Mucosa of rectum (tissue), 2 donors: Measurements from ENCODE around the gene GATAD2A.
A peak's percentile ranks its signal among the peaks of the same experiment; 100 is the strongest.
"Not testable (repeated sequence)": the region's sequence is repeated elsewhere in the genome, so short reads cannot be mapped to it uniquely, and the experiment has no call there.

Source experiments
- H3K27ac ChIP-seq, 2 donors: one replicate each; pipeline ENCODE4 v1.7.0; 2013; ENCODE audit warnings: inconsistent platforms in 2 of 2, low read depth in 2 of 2, low read length in 2 of 2
- H3K27me3 ChIP-seq, 2 donors: one replicate each; pipeline ENCODE4 v1.7.0; 2013; ENCODE audit warnings: low read length in 2 of 2; ENCODE audit not compliant: control insufficient read depth in 2 of 2, insufficient read depth in 2 of 2
- H3K36me3 ChIP-seq, 2 donors: one replicate each; pipeline ENCODE4 v1.7.0; 2013; ENCODE audit warnings: low read length in 2 of 2; ENCODE audit not compliant: control insufficient read depth in 2 of 2, insufficient read depth in 2 of 2
- H3K4me1 ChIP-seq, 2 donors: one replicate each; pipeline ENCODE4 v1.7.0; 2013; ENCODE audit warnings: low read length in 2 of 2, mild to moderate bottlenecking in 1 of 2; ENCODE audit not compliant: control insufficient read depth in 2 of 2, insufficient read depth in 2 of 2
- H3K4me3 ChIP-seq, 2 donors: one replicate each; pipeline ENCODE4 v1.7.0; 2013; ENCODE audit warnings: low read length in 2 of 2
- H3K9ac ChIP-seq, 2 donors: one replicate each; pipeline ENCODE4 v1.7.0; 2013; ENCODE audit warnings: low read length in 2 of 2, low read depth in 1 of 2, mild to moderate bottlenecking in 1 of 2
- H3K9me3 ChIP-seq, 2 donors: one replicate each; pipeline ENCODE4 v1.7.0; 2013; ENCODE audit warnings: low read length in 2 of 2; ENCODE audit not compliant: control insufficient read depth in 2 of 2
- donor health status: healthy.
- donor health status: Normal muscosa, but diverticular disease.

Gene GATAD2A

GRCh38 chr19:19445911-19446361 lies 40.5 kb downstream of the GATAD2A start:
- Histone ChIP-seq H3K4me3 (no peak overlapping the region), H3K4me1 (peaks cover 15 to 22% of the 10 kb centered on the region in 2 donors)

DNA sequence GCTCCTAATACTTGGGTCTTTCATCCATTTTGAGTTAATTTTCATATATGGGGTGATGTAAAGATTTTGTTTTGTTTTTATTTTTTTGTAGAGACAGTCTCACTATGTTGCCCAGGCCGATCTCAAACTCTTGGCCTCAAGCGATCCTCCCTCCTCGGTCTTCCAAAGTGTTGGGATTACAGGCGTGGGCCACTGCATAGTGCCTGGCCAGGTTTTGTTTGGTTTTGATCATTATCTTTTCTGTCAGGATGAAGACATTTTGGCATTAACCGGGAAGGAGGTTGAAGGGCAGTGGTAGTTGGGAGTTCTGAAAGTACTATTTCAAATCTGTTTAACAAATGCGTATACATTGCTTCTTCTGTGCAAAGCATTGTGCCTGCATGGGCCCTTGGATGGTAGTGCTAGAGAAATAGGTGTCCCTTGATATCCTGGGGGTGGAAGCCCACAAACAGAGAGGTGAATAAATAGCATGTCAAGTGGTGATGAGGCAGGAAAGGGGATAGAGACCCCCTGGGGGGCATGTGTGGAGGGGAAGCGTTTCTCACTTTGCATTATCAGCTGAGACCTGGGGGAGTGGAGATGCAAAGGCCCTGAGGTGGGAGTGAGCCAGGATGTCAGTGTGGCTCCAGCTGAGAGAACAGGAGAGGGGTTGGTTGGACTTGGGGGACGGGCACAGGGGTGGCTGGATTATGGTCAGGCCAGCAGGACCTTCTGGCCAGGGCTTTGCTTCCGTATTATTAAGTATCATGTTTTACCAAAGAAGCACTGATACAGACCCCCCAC lies 41.4 kb downstream of the GATAD2A start:
- Histone ChIP-seq H3K36me3 (no peaks in the 10 kb centered on the region), H3K27ac (no peak overlapping the region), H3K4me1 (peaks cover 21 to 26% of the 10 kb centered on the region in 2 donors), H3K27me3 (no peaks in the 10 kb centered on the region), H3K9ac (no peak overlapping the region), H3K9me3 (no peaks in the 10 kb centered on the region), H3K4me3 (no peak overlapping the region)

More at GRCh38 chr19:19445911-19446361, 40.5 kb downstream of the GATAD2A start:
- Histone ChIP-seq H3K9ac (no peak overlapping the region), H3K27ac (no peak overlapping the region), H3K9me3 (no peaks in the 10 kb centered on the region), H3K27me3 (no peaks in the 10 kb centered on the region), H3K36me3 (no peaks in the 10 kb centered on the region)

DNA sequence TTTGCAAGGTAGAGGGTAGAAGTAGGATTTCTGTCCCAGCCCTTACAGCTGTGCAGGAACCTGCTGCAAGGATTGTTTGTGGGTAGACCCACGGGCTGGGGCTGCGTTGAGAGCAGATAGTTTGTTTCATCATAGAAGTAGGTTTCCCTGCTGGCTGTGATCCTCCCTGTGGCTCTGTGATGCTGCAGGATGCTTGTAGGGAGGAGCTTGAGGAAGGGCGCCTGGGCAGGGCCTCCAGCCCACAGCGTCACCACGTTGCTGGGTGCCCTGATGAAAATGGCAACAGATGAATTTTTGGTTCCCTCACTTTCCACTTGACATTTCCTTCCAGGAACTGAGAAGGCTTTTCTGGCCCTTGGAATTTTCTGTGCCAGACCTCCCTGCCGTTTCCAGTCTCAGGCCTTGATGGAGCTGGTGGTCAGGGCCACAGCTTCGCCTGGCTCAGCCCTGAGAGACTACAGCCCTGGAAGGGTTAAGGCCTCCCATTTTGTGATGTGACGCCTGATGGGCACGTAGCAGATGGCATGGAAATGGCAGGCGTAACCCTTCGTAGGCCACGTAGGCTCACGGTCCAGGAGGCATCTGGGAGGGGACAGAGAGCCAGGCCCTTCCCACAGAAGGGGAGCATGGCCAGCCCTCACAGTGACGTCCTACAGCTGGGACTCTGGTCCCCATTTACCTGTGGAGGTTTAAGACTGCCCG lies 42.2 kb downstream of the GATAD2A start:
- Histone ChIP-seq H3K4me1 (peaks cover 30% of the 10 kb centered on the region in 2 donors), H3K27ac (no peak overlapping the region), H3K9ac (no peak overlapping the region)

DNA sequence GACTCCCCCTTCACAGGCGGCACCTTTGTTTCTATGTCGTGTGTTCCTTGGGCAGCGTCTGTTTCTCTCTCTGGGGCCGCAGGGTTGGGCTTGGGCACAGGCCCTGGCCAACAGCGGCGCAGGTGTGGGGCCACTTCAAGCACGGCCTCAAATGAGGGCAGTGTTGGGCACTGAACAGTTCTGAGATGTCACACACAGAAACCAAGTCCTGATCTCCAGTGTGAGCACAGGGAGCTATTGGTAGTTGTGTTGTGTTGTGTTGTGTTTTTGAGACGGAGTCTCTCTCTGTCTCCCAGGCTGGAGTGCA lies 42.7 kb downstream of the GATAD2A start:
- H3K27ac ChIP-seq: no peak overlapping the region
- H3K9me3 ChIP-seq: no peaks in the 10 kb centered on the region
- peaks cover 34% of the 10 kb centered on the region in 2 donors for H3K4me1 ChIP-seq

More for the DNA sequence above, 42.2 kb downstream of the GATAD2A start:
- no peaks in the 10 kb centered on the region for H3K27me3 ChIP-seq
- no peak overlapping the region for H3K4me3 ChIP-seq
- H3K9me3 ChIP-seq: no peaks in the 10 kb centered on the region
- no peaks in the 10 kb centered on the region for H3K36me3 ChIP-seq

GRCh38 chr19:19451429-19452242 lies 46.2 kb downstream of the GATAD2A start:
- Histone ChIP-seq H3K36me3 (no peaks in the 10 kb centered on the region), H3K9me3 (no peaks in the 10 kb centered on the region), H3K4me3 (no peak overlapping the region), H3K4me1 (peaks cover 21 to 25% of the 10 kb centered on the region in 2 donors), H3K9ac (no peak overlapping the region), H3K27me3 (no peaks in the 10 kb centered on the region), H3K27ac (peak overlapping the region; percentile 82 to 92)

More for the DNA sequence above, 42.7 kb downstream of the GATAD2A start:
- H3K36me3 ChIP-seq: no peaks in the 10 kb centered on the region
- no peak overlapping the region for H3K9ac ChIP-seq
- H3K4me3 ChIP-seq: no peak overlapping the region
- H3K27me3 ChIP-seq: no peaks in the 10 kb centered on the region

DNA sequence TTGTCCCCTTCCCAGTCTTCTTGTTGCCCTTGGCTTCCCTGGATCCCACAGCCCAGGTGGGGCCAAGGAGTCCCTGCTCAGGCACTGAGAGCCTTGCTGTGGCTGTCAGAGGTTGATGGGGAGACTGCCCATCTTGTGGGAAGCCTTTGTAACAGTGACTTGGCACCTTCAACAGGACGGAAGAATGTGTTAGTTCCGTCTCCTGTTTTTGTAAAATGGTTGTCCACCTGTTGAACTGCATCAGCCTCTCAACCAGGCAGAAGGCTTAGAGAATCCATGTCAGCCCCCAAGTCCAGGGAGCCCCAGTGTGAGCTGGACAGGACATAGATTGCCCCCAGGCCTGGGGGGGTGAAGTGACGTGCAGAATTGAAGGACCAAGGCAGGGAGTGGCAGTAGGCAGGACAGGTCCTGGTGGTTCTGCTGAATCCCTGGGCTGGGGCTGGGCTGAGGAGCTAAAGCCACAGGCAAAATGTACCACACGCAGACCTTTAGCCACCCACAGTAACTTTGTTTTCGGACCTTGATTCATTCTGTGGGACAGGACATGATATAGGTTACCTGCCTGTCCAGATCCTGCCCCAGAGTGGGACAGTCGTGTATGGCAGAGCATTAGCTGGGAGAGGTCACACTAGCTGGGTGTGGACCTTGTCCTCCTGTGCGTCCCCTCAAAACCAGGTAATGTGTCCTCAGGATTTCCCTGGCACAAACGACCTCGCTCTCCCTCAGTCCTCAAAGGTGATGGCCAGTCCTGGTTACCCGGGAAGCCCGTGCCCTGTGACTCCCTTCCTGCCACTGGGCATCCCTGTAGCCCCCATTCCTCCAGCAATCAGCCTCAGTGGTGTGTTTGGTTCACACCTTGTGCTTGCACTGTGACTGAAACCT lies 47.0 kb downstream of the GATAD2A start:
- Histone ChIP-seq H3K4me3 (peak overlapping the region; percentile 54 to 65), H3K9me3 (no peaks in the 10 kb centered on the region), H3K4me1 (peaks cover 21 to 22% of the 10 kb centered on the region in 2 donors), H3K27me3 (no peaks in the 10 kb centered on the region), H3K27ac (peak overlapping the region; percentile 82 to 92), H3K9ac (peak overlapping the region; percentile 53 to 66), H3K36me3 (peaks cover 0 to 3% of the 10 kb centered on the region in 2 donors)

DNA sequence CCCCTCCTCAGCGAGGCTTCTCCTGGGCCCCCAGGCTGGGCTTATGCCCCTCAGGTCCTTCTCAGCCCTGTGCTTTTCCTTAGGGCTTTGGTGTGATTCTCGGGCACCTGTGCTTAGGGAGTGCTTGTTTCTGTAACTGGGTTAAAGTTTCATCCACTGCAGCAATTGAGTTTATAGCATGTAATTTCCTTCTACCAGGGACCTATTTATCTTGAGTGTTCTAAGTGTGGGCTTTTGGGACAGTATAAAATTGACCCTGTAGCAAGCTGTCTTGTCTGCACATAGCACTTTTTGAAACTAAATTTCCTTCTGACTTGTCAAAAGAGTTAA lies 47.6 kb downstream of the GATAD2A start:
- H3K9me3 ChIP-seq: no peaks in the 10 kb centered on the region
- H3K36me3 ChIP-seq: peaks cover 0 to 7% of the 10 kb centered on the region in 2 donors
- peak overlapping the region; percentile 38 to 66 for H3K9ac ChIP-seq
- peak overlapping the region; percentile 54 to 65 for H3K4me3 ChIP-seq
- no peaks in the 10 kb centered on the region for H3K27me3 ChIP-seq
- H3K4me1 ChIP-seq: peaks cover 19 to 22% of the 10 kb centered on the region in 2 donors
- peak overlapping the region; percentile 82 to 92 for H3K27ac ChIP-seq

DNA sequence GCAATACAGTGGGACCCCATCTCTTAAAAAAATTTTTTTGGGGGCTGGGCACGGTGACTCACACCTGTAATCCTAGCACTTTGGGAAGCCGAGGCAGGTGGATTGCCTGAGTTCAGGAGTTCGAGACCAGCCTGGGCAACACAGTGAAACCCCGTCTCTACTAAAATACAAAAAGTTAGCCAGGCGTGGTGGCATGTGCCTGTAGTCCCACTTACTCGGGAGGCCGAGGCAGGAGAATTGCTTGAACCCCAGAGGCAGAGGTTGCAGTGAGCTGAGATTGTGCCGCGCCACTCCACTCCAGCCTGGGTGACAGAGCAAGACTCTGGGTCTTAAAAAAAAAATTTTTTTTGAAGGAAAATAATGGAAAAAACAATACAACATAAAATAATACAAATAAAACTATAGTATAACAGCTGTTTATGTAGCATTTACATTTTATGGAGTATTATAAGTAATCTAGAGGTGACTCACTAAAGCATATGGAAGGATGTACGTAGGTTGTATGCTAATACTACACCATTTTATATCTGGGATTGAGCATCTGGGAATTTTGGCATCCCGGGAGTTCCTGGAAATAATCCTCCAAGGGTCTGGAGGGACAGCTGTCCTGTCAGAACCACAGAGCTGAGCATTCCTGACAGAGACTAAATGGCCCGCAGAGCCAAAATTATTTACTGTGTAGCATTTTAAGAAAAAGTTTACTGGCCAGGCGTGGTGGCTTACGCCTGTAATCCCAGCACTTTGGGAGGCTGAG lies 49.9 kb downstream of the GATAD2A start:
- H3K27ac ChIP-seq, H3K9me3 ChIP-seq, H3K4me3 ChIP-seq, H3K9ac ChIP-seq, H3K36me3 ChIP-seq, H3K27me3 ChIP-seq: not testable (repeated sequence)
- peaks cover 32 to 33% of the 10 kb centered on the region in 2 donors for H3K4me1 ChIP-seq

DNA sequence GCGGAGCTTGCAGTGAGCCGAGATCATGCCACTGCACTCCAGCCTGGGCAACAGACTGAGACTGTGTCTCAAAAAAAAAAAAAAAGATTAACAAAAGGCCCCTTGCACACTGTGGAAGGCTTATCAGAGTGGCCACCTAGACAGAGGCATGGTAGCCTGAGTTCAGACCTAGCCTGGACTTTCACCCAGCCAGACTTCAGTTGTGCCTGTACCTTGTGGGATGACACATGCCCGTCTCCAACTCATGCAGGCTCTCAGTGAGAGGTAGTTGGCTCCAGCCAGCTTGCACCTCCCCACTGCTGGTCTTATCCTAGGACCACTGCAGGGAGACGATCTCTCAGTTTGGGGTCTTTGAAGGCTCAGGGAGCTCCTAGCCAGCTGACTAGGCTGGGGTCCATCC lies 52.2 kb downstream of the GATAD2A start:
- Histone ChIP-seq H3K27me3 (no peaks in the 10 kb centered on the region), H3K9me3 (no peaks in the 10 kb centered on the region), H3K4me3 (no peak overlapping the region), H3K9ac (no peak overlapping the region), H3K4me1 (peaks cover 40 to 46% of the 10 kb centered on the region in 2 donors), H3K36me3 (peaks cover 0 to 8% of the 10 kb centered on the region in 2 donors), H3K27ac (peak overlapping the region in 1 of 2 donors; percentile 78)
